HEK293 (cell line): ENCODE measurements around the gene SH3PXD2B.

Source experiments
- CTCF ChIA-PET: fragments of 350-600 bp; formaldehyde crosslinking; extraction: SDS; loops from one replicate; lab custom pipeline; 2021; ENCODE audit warnings: antibody characterized with exemption; lab: Yijun Ruan, JAX
- POLR2A ChIA-PET: fragments of 300-600 bp; formaldehyde crosslinking; extraction: SDS; loops from one replicate; lab custom pipeline; 2020; ENCODE audit warnings: antibody characterized with exemption, inconsistent platforms; lab: Yijun Ruan, JAX
- H3K27ac ChIP-seq: fragments of 200-500 bp; sonication (Bioruptor generic); 2 replicates; pipeline ENCODE4 v1.5.1; 2014; ENCODE audit warnings: low read depth, low read length, control low read depth, inconsistent platforms; ENCODE audit errors: extremely low read depth
- H3K36me3 ChIP-seq, 2 experiments: fragments of 200-500 bp in 1 of 2; sonication (Bioruptor generic) in 1 of 2; 1 replicate in 1 of 2; 2 replicates in 1 of 2; pipeline ENCODE4 v1.5.1; 2014 to 2017; ENCODE audit warnings: inconsistent platforms in 2 of 2, low read length in 2 of 2; ENCODE audit not compliant: control insufficient read depth in 2 of 2, insufficient read depth in 1 of 2
- H3K4me1 ChIP-seq: fragments of 200-500 bp; sonication (Bioruptor generic); 2 replicates; pipeline ENCODE4 v1.5.1; 2014; ENCODE audit warnings: mild to moderate bottlenecking, low read length, inconsistent platforms; ENCODE audit not compliant: control insufficient read depth, insufficient read depth
- H3K4me3 ChIP-seq: 2 replicates; pipeline ENCODE4 v1.5.1; 2011; ENCODE audit warnings: low read depth, mild to moderate bottlenecking, control low read depth, low read length, moderate library complexity
- H3K9me3 ChIP-seq: fragments of 200-500 bp; sonication (Bioruptor generic); 2 replicates; pipeline ENCODE4 v1.5.1; 2014; ENCODE audit warnings: low read depth, low read length, inconsistent platforms; ENCODE audit not compliant: control insufficient read depth, insufficient read depth
- GLIS1 ChIP-seq: fragments of 450-650 bp; formaldehyde crosslinking; IDR thresholded peaks from 2 replicates; pipeline ENCODE4 v1.5.1; 2016; ENCODE audit warnings: missing biosample characterization, missing genetic modification characterization
- IKZF3 ChIP-seq: fragments of 450-650 bp; IDR thresholded peaks from 2 replicates; pipeline ENCODE4 v1.5.0; 2018; ENCODE audit warnings: missing biosample characterization, mild to moderate bottlenecking, missing genetic modification characterization, moderate library complexity
- KLF10 ChIP-seq: fragments of 450-650 bp; IDR thresholded peaks from 2 replicates; pipeline ENCODE4 v1.5.1; 2018; ENCODE audit warnings: missing biosample characterization, mild to moderate bottlenecking, missing genetic modification characterization
- ZEB2 ChIP-seq: fragments of 450-650 bp; formaldehyde crosslinking; IDR thresholded peaks from 2 replicates; pipeline ENCODE4 v1.5.1; 2016; ENCODE audit warnings: missing biosample characterization, missing genetic modification characterization
- ZNF112 ChIP-seq: fragments of 450-650 bp; formaldehyde crosslinking; IDR thresholded peaks from 2 replicates; pipeline ENCODE4 v1.5.0; 2017; ENCODE audit warnings: missing biosample characterization, missing genetic modification characterization
- ZNF335 ChIP-seq: fragments of 450-650 bp; formaldehyde crosslinking; conservative IDR thresholded peaks from 2 replicates; pipeline ENCODE4 v1.5.1; 2016; ENCODE audit warnings: missing biosample characterization, missing genetic modification characterization
- ZNF416 ChIP-seq: fragments of 450-650 bp; formaldehyde crosslinking; IDR thresholded peaks from 2 replicates; pipeline ENCODE4 v1.5.1; 2016; ENCODE audit warnings: missing biosample characterization, missing genetic modification characterization
- ZNF48 ChIP-seq: fragments of 450-650 bp; formaldehyde crosslinking; IDR thresholded peaks from 2 replicates; pipeline ENCODE4 v1.5.1; 2016; ENCODE audit warnings: missing biosample characterization, missing genetic modification characterization
- ZNF513 ChIP-seq: fragments of 450-650 bp; IDR thresholded peaks from 2 replicates; pipeline ENCODE4 v1.5.1; 2018; ENCODE audit warnings: missing biosample characterization, missing genetic modification characterization
- ZNF544 ChIP-seq: fragments of 450-650 bp; formaldehyde crosslinking; IDR thresholded peaks from 2 replicates; pipeline ENCODE4 v1.5.0; 2017; ENCODE audit warnings: missing biosample characterization, missing genetic modification characterization
- ZNF561 ChIP-seq: fragments of 450-650 bp; IDR thresholded peaks from 2 replicates; pipeline ENCODE4 v1.5.1; 2018; ENCODE audit warnings: missing biosample characterization, missing genetic modification characterization, borderline replicate concordance
- TF ChIP-seq, protein P1 (sequence below): fragments of 450-650 bp; formaldehyde crosslinking; IDR thresholded peaks from 2 replicates; pipeline ENCODE4; 2016; ENCODE audit warnings: missing biosample characterization, missing genetic modification characterization
- TF ChIP-seq, protein P2 (sequence below): fragments of 450-650 bp; formaldehyde crosslinking; conservative IDR thresholded peaks from 2 replicates; pipeline ENCODE4 v1.5.1; 2016; ENCODE audit warnings: low read depth, missing biosample characterization, missing genetic modification characterization

The SH3PXD2B gene

DNA sequence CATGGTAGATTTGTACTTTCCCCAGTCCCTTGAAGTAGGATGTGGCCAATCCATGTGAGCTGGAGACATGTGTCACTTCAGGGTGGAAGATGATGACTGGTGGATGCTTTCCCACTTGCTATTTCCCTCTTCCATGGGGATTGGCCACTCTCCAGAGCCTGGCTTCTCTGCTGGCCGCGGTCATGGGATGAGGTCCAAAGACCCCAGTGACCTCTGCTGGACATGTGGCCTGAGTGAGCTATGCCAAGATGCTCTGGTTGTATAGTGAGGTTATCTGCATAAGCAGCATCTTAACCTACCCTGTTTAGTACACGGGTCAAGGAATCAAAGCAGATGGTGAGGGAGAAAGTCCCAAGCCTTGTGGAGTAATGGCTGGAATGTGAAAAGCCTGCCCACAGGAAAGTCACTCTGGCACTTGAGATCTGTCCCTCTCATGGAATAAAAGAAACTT, 47.1 kb downstream of the SH3PXD2B start (continued):
- TF ChIP-seq ZNF561 (tag by site-specific recombination) (no peak), ZNF513 (tag by site-specific recombination) (no peak), ZNF112 (no peak)
- TF ChIP-seq, protein P1, sequence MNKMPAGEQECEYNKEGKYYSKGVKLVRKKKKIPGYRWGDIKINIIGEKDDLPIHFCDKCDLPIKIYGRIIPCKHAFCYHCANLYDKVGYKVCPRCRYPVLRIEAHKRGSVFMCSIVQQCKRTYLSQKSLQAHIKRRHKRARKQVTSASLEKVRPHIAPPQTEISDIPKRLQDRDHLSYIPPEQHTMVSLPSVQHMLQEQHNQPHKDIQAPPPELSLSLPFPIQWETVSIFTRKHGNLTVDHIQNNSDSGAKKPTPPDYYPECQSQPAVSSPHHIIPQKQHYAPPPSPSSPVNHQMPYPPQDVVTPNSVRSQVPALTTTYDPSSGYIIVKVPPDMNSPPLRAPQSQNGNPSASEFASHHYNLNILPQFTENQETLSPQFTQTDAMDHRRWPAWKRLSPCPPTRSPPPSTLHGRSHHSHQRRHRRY (tag by site-specific recombination), result no peak

DNA sequence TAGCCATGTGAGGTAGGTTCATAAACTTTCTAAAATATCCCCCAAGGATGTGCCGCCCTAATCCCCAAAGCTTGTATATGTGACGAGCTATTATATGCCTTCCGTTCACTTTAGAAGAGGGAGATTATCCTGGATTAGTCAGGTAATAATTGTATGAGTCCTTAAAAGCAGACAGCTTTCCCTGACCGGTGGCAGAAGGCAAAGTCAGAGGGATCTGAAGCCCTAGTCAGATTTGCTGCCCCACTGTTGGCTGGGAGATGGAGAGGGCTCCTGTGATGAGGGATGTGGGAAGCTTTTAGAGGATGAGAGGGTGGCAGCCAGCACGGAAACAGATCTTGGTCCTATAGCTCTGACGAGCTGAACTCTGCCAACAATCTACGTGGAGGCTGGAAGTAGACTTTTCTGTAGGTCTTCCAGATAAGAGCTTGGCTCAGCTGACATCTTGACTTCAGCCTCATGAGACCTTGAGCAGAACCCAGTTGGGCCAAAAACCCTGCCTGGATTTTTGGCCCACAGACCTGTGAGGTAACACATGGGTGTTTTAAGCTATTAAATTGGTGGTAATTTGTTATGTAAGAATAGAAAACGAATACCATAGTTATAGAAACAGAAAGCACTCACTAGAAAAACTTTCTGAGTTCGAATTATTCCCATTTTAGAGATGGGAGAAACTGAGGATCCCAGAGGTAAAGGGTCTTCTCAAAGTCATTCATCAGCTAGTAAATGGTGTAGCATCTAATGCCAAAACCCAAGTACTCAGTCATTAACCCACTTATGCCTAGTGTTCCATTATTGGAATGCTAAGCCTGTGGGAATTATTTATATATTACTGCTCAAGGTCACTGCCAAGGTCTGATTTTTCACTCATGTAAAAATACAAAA, 48.9 kb downstream of the SH3PXD2B start:
- Histone ChIP-seq H3K9me3 (no peaks in the 10 kb centered on the region), H3K4me3 (no peak overlapping the region), H3K27ac (no peak overlapping the region), H3K4me1 (peaks cover 15% of the 10 kb centered on the region), H3K36me3 (peaks cover 0 to 14% of the 10 kb centered on the region in 2 experiments; a peak in 2 of 3 replicates)
- ChIA-PET POLR2A (no interaction called here), CTCF (interaction anchor here (0.6 kb wide), 1 partner anchor 16 kb away, joined by 3 read pairs; no protein-coding TSS in a partner anchor)
- TF ChIP-seq IKZF3 (tag by site-specific recombination) (no peak), ZNF335 (no peak), KLF10 (no peak), ZEB2 (no peak), ZNF544 (tag by site-specific recombination) (no peak), ZNF48 (tag by site-specific recombination) (no peak)

DNA sequence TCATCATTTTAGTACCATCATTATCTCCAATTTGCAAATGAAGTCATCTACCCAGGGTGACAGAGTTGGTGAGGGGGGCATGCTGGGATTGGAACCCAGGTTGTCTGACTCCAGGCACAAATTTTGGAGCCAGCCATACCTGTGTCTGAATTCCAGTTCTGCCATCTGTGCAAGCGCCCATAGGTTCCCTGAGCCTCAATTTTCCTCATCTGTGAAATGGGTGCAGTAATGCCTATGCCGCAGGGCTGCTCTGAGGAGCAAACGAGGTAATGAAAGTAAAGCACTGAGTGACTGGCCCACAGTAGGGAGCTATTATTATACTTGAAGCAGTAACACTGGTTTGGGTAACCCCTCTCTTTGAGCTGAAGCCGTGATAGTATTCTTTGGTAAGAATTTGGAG, 49.6 kb downstream of the SH3PXD2B start:
- Histone ChIP-seq H3K9me3 (no peaks in the 10 kb centered on the region), H3K36me3 (peaks cover 0 to 14% of the 10 kb centered on the region in 2 experiments; a peak in 2 of 3 replicates), H3K4me1 (peaks cover 17% of the 10 kb centered on the region), H3K4me3 (no peak overlapping the region), H3K27ac (no peak overlapping the region)
- ChIA-PET POLR2A (no interaction called here), CTCF (interaction anchor here (0.6 to 0.7 kb wide), 2 partner anchors 16 to 56 kb away, joined by 3 read pairs; no protein-coding TSS in a partner anchor)
- TF ChIP-seq GLIS1 (tag by site-specific recombination), result no peak
- no peak for TF ChIP-seq IKZF3 (tag by site-specific recombination)
- TF ChIP-seq ZNF416 (tag by site-specific recombination), result no peak
- TF ChIP-seq, protein P2, sequence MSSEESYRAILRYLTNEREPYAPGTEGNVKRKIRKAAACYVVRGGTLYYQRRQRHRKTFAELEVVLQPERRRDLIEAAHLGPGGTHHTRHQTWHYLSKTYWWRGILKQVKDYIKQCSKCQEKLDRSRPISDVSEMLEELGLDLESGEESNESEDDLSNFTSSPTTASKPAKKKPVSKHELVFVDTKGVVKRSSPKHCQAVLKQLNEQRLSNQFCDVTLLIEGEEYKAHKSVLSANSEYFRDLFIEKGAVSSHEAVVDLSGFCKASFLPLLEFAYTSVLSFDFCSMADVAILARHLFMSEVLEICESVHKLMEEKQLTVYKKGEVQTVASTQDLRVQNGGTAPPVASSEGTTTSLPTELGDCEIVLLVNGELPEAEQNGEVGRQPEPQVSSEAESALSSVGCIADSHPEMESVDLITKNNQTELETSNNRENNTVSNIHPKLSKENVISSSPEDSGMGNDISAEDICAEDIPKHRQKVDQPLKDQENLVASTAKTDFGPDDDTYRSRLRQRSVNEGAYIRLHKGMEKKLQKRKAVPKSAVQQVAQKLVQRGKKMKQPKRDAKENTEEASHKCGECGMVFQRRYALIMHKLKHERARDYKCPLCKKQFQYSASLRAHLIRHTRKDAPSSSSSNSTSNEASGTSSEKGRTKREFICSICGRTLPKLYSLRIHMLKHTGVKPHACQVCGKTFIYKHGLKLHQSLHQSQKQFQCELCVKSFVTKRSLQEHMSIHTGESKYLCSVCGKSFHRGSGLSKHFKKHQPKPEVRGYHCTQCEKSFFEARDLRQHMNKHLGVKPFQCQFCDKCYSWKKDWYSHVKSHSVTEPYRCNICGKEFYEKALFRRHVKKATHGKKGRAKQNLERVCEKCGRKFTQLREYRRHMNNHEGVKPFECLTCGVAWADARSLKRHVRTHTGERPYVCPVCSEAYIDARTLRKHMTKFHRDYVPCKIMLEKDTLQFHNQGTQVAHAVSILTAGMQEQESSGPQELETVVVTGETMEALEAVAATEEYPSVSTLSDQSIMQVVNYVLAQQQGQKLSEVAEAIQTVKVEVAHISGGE, result no peak
